ENCODE results near the gene PLXNA4.

The PLXNA4 gene

DNA sequence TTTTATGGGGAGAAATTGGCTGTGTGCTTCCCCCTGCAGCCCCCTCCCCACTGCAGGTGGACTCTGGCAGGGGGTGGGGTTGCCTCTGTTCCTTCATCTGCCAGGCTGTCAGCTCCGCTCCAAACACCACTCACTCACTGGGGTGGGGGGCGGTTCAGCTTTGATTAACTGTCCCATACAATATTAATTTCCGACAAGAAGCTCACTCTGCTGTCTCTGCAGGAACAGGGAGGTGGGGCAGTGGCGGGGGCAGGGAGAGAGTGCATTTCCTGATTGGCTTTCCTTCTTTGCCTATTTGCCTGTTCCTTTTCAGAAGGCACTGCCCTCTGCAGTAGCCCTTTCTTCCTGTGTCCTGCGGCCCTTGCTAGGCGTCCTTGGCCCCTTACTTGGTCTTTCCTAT, 500.8 kb downstream of the PLXNA4 start:
- no peak for DNase-seq

DNA sequence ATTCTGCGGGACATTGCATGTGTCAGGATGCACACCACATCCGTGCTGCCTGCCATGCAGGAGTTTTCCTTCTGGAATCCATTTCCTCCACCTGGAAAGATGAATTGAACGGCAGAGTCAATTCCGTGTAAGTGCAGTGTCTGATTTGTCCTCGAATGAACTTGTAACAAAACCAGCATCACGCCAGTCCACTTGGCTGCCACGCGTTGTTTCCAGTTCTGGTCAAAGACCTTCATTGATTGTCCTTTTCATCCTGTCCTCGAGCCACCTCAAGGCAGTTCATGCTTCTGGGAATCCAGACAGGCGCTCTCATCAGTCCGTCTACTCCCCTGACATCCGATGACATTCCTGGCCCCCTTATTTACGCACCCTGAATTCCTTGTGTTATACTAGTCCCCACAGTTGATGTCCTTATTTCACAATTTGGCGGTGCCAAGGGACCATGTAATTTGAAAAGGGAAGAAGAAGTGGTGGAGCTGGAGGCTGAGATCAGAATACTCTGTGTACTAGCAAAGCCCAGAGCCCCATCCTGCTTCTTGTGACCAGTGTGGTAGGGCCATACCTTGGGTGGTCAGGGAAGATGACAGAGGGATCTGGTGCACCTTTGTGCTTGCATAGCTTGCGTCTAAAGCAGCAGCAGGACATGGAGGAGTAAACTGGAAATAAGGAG, 502.2 kb downstream of the PLXNA4 start:
- DNase-seq = no peak

All from activated CD4-positive, alpha-beta T cell treated with anti-CD3 and anti-CD28 coated beads for 1 hour (primary cell).